SK-N-SH (cell line): ENCODE data around the gene TBC1D8. TPM values are rescaled to one million over a fixed set of nuclear protein-coding genes. Genes with fewer than 3 reads are reported as not detected.

Experiments used
- CTCF ChIA-PET: fragments of 300-600, 350-600 bp; formaldehyde crosslinking; extraction: SDS; loops from one replicate; lab custom pipeline; 2021; lab: Yijun Ruan, JAX
- POLR2A ChIA-PET: fragments of 350-600 bp; sonication (Branson Sonifier 250); formaldehyde crosslinking; extraction: SDS; loops from one replicate; lab custom pipeline; 2020; ENCODE audit warnings: antibody characterized with exemption, inconsistent platforms; lab: Yijun Ruan, JAX
- DNase-seq: peaks from one replicate; pipeline ENCODE4 v3.0.0; 2012
- H2AFZ ChIP-seq: fragments of 200-600 bp; sonication (generic); 2 replicates; pipeline ENCODE4 v1.8.1; 2016; ENCODE audit warnings: antibody characterized with exemption, mild to moderate bottlenecking, low read depth
- H3F3A ChIP-seq: fragments of 200-600 bp; sonication (generic); replicated peaks from 2 replicates; pipeline ENCODE3; 2016; ENCODE audit warnings: antibody characterized with exemption, mild to moderate bottlenecking; ENCODE audit not compliant: insufficient read depth
- H3K27ac ChIP-seq, 2 experiments: fragments of 200-500 bp in 1 of 2; fragments of 200-600 bp in 1 of 2; sonication (Bioruptor generic) in 1 of 2; sonication (generic), shearing (Covaris generic) in 1 of 2; 2 replicates each; pipeline versions ENCODE4 v1.5.1 to v1.6.1; 2014 to 2016; ENCODE audit warnings: low read depth in 2 of 2, inconsistent platforms in 1 of 2, low read length in 1 of 2, mild to moderate bottlenecking in 1 of 2, mixed read lengths in 1 of 2
- H3K27me3 ChIP-seq: fragments of 200-600 bp; sonication (generic), shearing (Covaris generic); 2 replicates; pipeline ENCODE4 v1.6.1; 2016; ENCODE audit warnings: mixed run types; ENCODE audit not compliant: insufficient read depth
- H3K36me3 ChIP-seq, 2 experiments: fragments of 200-500 bp in 1 of 2; fragments of 200-600 bp in 1 of 2; sonication (Bioruptor generic) in 1 of 2; sonication (generic) in 1 of 2; replicated peaks in 1 of 2; 2 replicates each; pipeline versions ENCODE3 to v1.5.1; 2014 to 2016; ENCODE audit warnings: low read length in 1 of 2, mild to moderate bottlenecking in 1 of 2; ENCODE audit not compliant: insufficient read depth in 2 of 2, control insufficient read depth in 1 of 2
- H3K4me1 ChIP-seq, 2 experiments: fragments of 200-500 bp in 1 of 2; fragments of 200-600 bp in 1 of 2; sonication (Bioruptor generic) in 1 of 2; sonication (generic), shearing (Covaris generic) in 1 of 2; 2 replicates each; pipeline versions ENCODE4 v1.5.1 to v1.6.1; 2014 to 2016; ENCODE audit warnings: low read depth in 1 of 2, low read length in 1 of 2, mixed run types in 1 of 2; ENCODE audit not compliant: insufficient read depth in 2 of 2, control insufficient read depth in 1 of 2
- H3K4me2 ChIP-seq: fragments of 200-600 bp; sonication (generic), shearing (Covaris generic); 2 replicates; pipeline ENCODE4 v1.6.1; 2017; ENCODE audit warnings: mixed run types
- H3K4me3 ChIP-seq, 2 experiments: fragments of 200-500 bp in 1 of 2; fragments of 200-600 bp in 1 of 2; sonication (Bioruptor generic) in 1 of 2; sonication (generic), shearing (Covaris generic) in 1 of 2; 2 replicates each; pipeline versions ENCODE4 v1.5.1 to v1.8.1; 2014 to 2016; ENCODE audit warnings: low read depth in 2 of 2, inconsistent platforms in 1 of 2, low read length in 1 of 2, mild to moderate bottlenecking in 1 of 2, mixed read lengths in 1 of 2, moderate library complexity in 1 of 2
- H3K79me2 ChIP-seq: fragments of 200-600 bp; sonication (generic); 2 replicates; pipeline ENCODE4 v1.8.1; 2017; ENCODE audit warnings: mild to moderate bottlenecking; ENCODE audit not compliant: insufficient read depth
- H3K9ac ChIP-seq: fragments of 200-600 bp; sonication (generic); 2 replicates; pipeline ENCODE4 v1.6.1; 2017; ENCODE audit warnings: mixed run types
- H3K9me2 ChIP-seq: fragments of 200-600 bp; sonication (generic); 2 replicates; pipeline ENCODE4 v1.6.1; 2017; ENCODE audit warnings: mixed run types
- H3K9me3 ChIP-seq: fragments of 200-600 bp; sonication (generic); 2 replicates; pipeline ENCODE4 v1.6.1; 2017; ENCODE audit warnings: mixed run types, mild to moderate bottlenecking, moderate library complexity
- H4K20me1 ChIP-seq: fragments of 200-600 bp; sonication (generic); 2 replicates; pipeline ENCODE4 v1.6.1; 2017; ENCODE audit warnings: mild to moderate bottlenecking, mixed run types; ENCODE audit not compliant: insufficient read depth
- EZH2phosphoT487 ChIP-seq: fragments of 200-600 bp; sonication (generic); IDR thresholded peaks from 2 replicates; pipeline ENCODE4 v1.6.1; 2017; ENCODE audit warnings: low read depth, mixed run types, mild to moderate bottlenecking, antibody characterized with exemption, moderate library complexity, borderline replicate concordance
- FOXJ3 ChIP-seq: sonication (generic); formaldehyde crosslinking; IDR thresholded peaks from 2 replicates; pipeline ENCODE4 v1.5.1; 2020; ENCODE audit warnings: mild to moderate bottlenecking, missing genetic modification reagents
- FOXM1 ChIP-seq: IDR thresholded peaks from 2 replicates; pipeline ENCODE4 v1.4.0; 2012; ENCODE audit warnings: low read depth, mild to moderate bottlenecking
- IRF3 ChIP-seq: fragments of 150-350 bp; IDR thresholded peaks from 2 replicates; pipeline ENCODE4 v1.6.1; 2016; ENCODE audit warnings: mild to moderate bottlenecking, low read depth, low read length
- MEF2A ChIP-seq: IDR thresholded peaks from 2 replicates; pipeline ENCODE4 v1.4.0; 2012; ENCODE audit warnings: low read depth, borderline replicate concordance
- MXI1 ChIP-seq: IDR thresholded peaks from 2 replicates; pipeline ENCODE4 v1.6.1; 2012; ENCODE audit warnings: mild to moderate bottlenecking, low read depth, low read length, improper control_type of control experiment
- NFIC ChIP-seq: IDR thresholded peaks from 2 replicates; pipeline ENCODE4 v1.4.0; 2012; ENCODE audit warnings: borderline replicate concordance
- POLR2AphosphoS5 ChIP-seq: IDR thresholded peaks from 2 replicates; pipeline ENCODE4 v1.6.1; 2012; ENCODE audit warnings: low read depth, low read length
- RCOR1 ChIP-seq: fragments of 150-350 bp; IDR thresholded peaks from 2 replicates; pipeline ENCODE4 v1.6.1; 2017; ENCODE audit warnings: antibody characterized with exemption, low read length
- SMC3 ChIP-seq: IDR thresholded peaks from 2 replicates; pipeline ENCODE4 v1.6.1; 2012; ENCODE audit warnings: low read depth, low read length, improper control_type of control experiment
- TCF12 ChIP-seq: IDR thresholded peaks from 2 replicates; pipeline ENCODE4 v1.4.0; 2012
- WGBS: methylation state at CpG from one replicate; pipeline ENCODE4 v1.1.6; 2017; ENCODE audit warnings: low lambda C conversion rate; 5-methylcytosine and 5-hydroxymethylcytosine counted together
- polyA plus RNA-seq, 3 experiments: library from polyadenylated mRNA; depleted of rRNA; stranded (reverse); fragments of >200 nt; gene quantifications; 2 replicates each; pipeline ENCODE4 v1.2.3, GENCODE V29; 2012

The TBC1D8 gene
- polyA plus RNA-seq, 1 of the 3 experiments (the other 2 are of a cell fraction): 5.3 TPM

- TF ChIP-seq NFIC (no peak), IRF3 (no peak), FOXM1 (no peak)
These were observed 683 bp upstream of the TBC1D8 start (continued) for GRCh38 chr2:101151859-101152271.

- WGBS: 16% methylated on average over 24 of the region's 76 CpGs
- peak overlapping the region; percentile 96 for H3K4me2 ChIP-seq
- TF ChIP-seq EZH2phosphoT487 (no peak), FOXJ3 (CRISPR knock-in tag) (no peak), SMC3 (no peak), TCF12 (no peak), MEF2A (no peak), POLR2AphosphoS5 (no peak), RCOR1 (no peak), MXI1 (peak; percentile 19; the same call in 1 of the 2 replicates)
- no peaks in the 10 kb centered on the region for H3K9me2 ChIP-seq
- H3K36me3 ChIP-seq: no peaks in the 10 kb centered on the region
- peaks cover 0 to 29% of the 10 kb centered on the region in 2 experiments; a peak in 2 of 4 replicates for H3K4me1 ChIP-seq
- H3K9me3 ChIP-seq: no peaks in the 10 kb centered on the region
- H4K20me1 ChIP-seq: no peaks in the 10 kb centered on the region
- peak overlapping the region; percentile 76 to 78 for H3K4me3 ChIP-seq
- DNase-seq: peak; percentile 78
- H3F3A ChIP-seq: no peaks in the 10 kb centered on the region
- ChIA-PET POLR2A (interaction anchor here (0.6 to 1.9 kb wide), 9 partner anchors 10 to 588 kb away, joined by 3 to 12 read pairs (median 4); partner anchors contain the start of genes CNOT11, PDCL3 and RPL31), CTCF (interaction anchor here (1.2 to 8.8 kb wide), 8 partner anchors 13 to 144 kb away, joined by 3 to 99 read pairs (median 7); partner anchors contain the start of gene RPL31)
- peak overlapping the region; percentile 58; the same call in 1 of the 2 replicates for H3K9ac ChIP-seq
- no peaks in the 10 kb centered on the region for H3K27me3 ChIP-seq
- peak overlapping the region in 1 of 2 experiments; percentile 75; a peak in 2 of 4 replicates for H3K27ac ChIP-seq
- peak overlapping the region; percentile 82 for H2AFZ ChIP-seq
- no peaks in the 10 kb centered on the region for H3K79me2 ChIP-seq
These were observed 656 bp downstream of the TBC1D8 start for GRCh38 chr2:101150306-101151145.
